Osteocyte (in vitro differentiated cells): Measurements from ENCODE around the gene OGFOD3. TPM values are rescaled to one million over a fixed set of nuclear protein-coding genes. Genes with fewer than 3 reads are reported as not detected.
A peak's percentile ranks its signal among the peaks of the same experiment; 100 is the strongest.

ENCODE experiments used
- DNase-seq: peaks from one replicate; pipeline ENCODE4 v3.0.0; 2021; ENCODE audit warnings: mixed read lengths; ENCODE audit not compliant: unreplicated experiment; ENCODE audit errors: extremely low spot score
- H3K27ac Mint-ChIP-seq: one replicate; pipeline ENCODE4 v1.8.0; 2021; ENCODE audit warnings: mild to moderate bottlenecking, mixed read lengths; ENCODE audit not compliant: unreplicated experiment
- H3K27me3 Mint-ChIP-seq: one replicate; pipeline ENCODE4 v1.8.0; 2021; ENCODE audit warnings: mixed read lengths; ENCODE audit not compliant: unreplicated experiment
- H3K36me3 Mint-ChIP-seq: one replicate; pipeline ENCODE4 v1.8.0; 2021; ENCODE audit warnings: mixed read lengths; ENCODE audit not compliant: unreplicated experiment
- H3K4me1 Mint-ChIP-seq: one replicate; pipeline ENCODE4 v1.8.0; 2021; ENCODE audit warnings: mixed read lengths; ENCODE audit not compliant: unreplicated experiment
- H3K4me3 Mint-ChIP-seq: one replicate; pipeline ENCODE4 v1.8.0; 2021; ENCODE audit warnings: mild to moderate bottlenecking, moderate library complexity, mixed read lengths; ENCODE audit not compliant: unreplicated experiment
- H3K9me3 Mint-ChIP-seq: one replicate; pipeline ENCODE4 v1.8.0; 2021; ENCODE audit warnings: mixed read lengths; ENCODE audit not compliant: unreplicated experiment
- CTCF ChIP-seq: fragments of 200-600 bp; sonication (generic); IDR thresholded peaks from 2 replicates; pipeline ENCODE4 v1.5.0; 2021; ENCODE audit warnings: antibody characterized with exemption, mild to moderate bottlenecking, moderate library complexity
- total RNA-seq: library from RNA; stranded (reverse); gene quantifications from 2 replicates; pipeline ENCODE4 v1.2.1, GENCODE V29; 2021

The OGFOD3 gene
- total RNA-seq, 1 donor from 2014 or later, result 32.8 TPM

GRCh38 chr17:82370471-82371332 is 47.7 kb downstream of the OGFOD3 start:
- Mint-ChIP-seq H3K9me3 (no peaks in the 10 kb centered on the region), H3K27ac (no peak overlapping the region), H3K36me3 (no peaks in the 10 kb centered on the region), H3K4me1 (peaks cover 11% of the 10 kb centered on the region), H3K4me3 (peak overlapping the region; percentile 47), H3K27me3 (peaks cover 44% of the 10 kb centered on the region)
- DNase-seq, result no peak
- no peak for TF ChIP-seq CTCF

- no peak for DNase-seq
- no peaks in the 10 kb centered on the region for H3K36me3 Mint-ChIP-seq
- no peak overlapping the region for H3K4me3 Mint-ChIP-seq
- TF ChIP-seq CTCF, result no peak
- no peaks in the 10 kb centered on the region for H3K9me3 Mint-ChIP-seq
- peaks cover 50% of the 10 kb centered on the region for H3K27me3 Mint-ChIP-seq
- H3K27ac Mint-ChIP-seq, result no peak overlapping the region
- peaks cover 11% of the 10 kb centered on the region for H3K4me1 Mint-ChIP-seq
Observed at GRCh38 chr17:82369211-82369610, 49.2 kb downstream of the OGFOD3 start.

- H3K27ac Mint-ChIP-seq, result no peak overlapping the region
- no peak for DNase-seq
- no peaks in the 10 kb centered on the region for H3K36me3 Mint-ChIP-seq
- H3K9me3 Mint-ChIP-seq, result no peaks in the 10 kb centered on the region
- H3K4me1 Mint-ChIP-seq, result peaks cover 10% of the 10 kb centered on the region
- TF ChIP-seq CTCF, result no peak
- H3K4me3 Mint-ChIP-seq, result no peak overlapping the region
- peaks cover 48% of the 10 kb centered on the region for H3K27me3 Mint-ChIP-seq
Observed at GRCh38 chr17:82367724-82368524, 50.5 kb downstream of the OGFOD3 start.

- no peak for DNase-seq
- Mint-ChIP-seq H3K27ac (no peak overlapping the region), H3K4me3 (no peak overlapping the region), H3K36me3 (no peaks in the 10 kb centered on the region), H3K4me1 (peaks cover 10% of the 10 kb centered on the region), H3K9me3 (no peaks in the 10 kb centered on the region), H3K27me3 (peaks cover 46% of the 10 kb centered on the region)
- no peak for TF ChIP-seq CTCF
Observed at GRCh38 chr17:82366749-82367148, 51.6 kb downstream of the OGFOD3 start.
